ENCODE data around the gene CEMP1. TPM values are rescaled to one million over a fixed set of nuclear protein-coding genes. Genes with fewer than 3 reads are reported as not detected.
"Not testable (repeated sequence)": the region's sequence is repeated elsewhere in the genome, so short reads cannot be mapped to it uniquely, and the experiment has no call there.

Gene CEMP1
- total RNA-seq, 1 experiment from 2014 or later: not detected

DNA sequence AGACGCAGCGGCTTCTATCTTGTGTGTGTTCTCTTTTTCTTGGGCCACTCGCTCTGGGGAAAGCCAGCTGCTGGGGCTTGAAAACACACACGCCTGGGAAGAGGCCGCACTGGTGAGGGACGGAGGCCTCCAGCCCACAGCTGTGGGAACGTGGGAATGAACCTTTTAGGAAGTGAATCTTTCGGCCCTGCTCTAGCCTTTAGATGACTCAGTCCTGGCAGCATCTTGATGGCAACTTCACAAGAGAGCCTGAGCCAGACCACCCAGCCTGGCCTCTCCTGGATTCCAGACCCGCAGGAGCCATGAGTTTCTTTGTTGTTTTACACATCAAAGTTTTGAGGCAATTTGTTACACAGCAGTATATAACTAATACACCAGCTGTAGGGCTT, 4.4 kb upstream of the CEMP1 start:
- H3K27ac ChIP-seq (ENCODE audit: low read depth, low read length, poor library complexity, severe bottlenecking): no peak overlapping the region
- ChIA-PET POLR2A (ENCODE audit: low non-redundant PET) (no interaction called here), CTCF (no interaction called here)
- no peak for DNase-seq (ENCODE audit: low spot score)
- BruUV-seq (replicated peaks): no TSS peak
- H3K27me3 ChIP-seq (replicated peaks; ENCODE audit: insufficient read depth, low read depth, low read length, poor library complexity): no peaks in the 10 kb centered on the region
- H3K36me3 ChIP-seq (ENCODE audit: insufficient read depth, low read length, poor library complexity, severe bottlenecking): no peaks in the 10 kb centered on the region
- no peaks in the 10 kb centered on the region for H3K9me3 ChIP-seq (ENCODE audit: low read depth, low read length, poor library complexity, severe bottlenecking)
- peaks cover 9% of the 10 kb centered on the region for H3K4me1 ChIP-seq (ENCODE audit: insufficient read depth, low read length, poor library complexity, severe bottlenecking)
- intact Hi-C loops (cut with micrococcal nuclease; ENCODE audit: unreplicated experiment): no loop called here
- TF ChIP-seq, protein P1, sequence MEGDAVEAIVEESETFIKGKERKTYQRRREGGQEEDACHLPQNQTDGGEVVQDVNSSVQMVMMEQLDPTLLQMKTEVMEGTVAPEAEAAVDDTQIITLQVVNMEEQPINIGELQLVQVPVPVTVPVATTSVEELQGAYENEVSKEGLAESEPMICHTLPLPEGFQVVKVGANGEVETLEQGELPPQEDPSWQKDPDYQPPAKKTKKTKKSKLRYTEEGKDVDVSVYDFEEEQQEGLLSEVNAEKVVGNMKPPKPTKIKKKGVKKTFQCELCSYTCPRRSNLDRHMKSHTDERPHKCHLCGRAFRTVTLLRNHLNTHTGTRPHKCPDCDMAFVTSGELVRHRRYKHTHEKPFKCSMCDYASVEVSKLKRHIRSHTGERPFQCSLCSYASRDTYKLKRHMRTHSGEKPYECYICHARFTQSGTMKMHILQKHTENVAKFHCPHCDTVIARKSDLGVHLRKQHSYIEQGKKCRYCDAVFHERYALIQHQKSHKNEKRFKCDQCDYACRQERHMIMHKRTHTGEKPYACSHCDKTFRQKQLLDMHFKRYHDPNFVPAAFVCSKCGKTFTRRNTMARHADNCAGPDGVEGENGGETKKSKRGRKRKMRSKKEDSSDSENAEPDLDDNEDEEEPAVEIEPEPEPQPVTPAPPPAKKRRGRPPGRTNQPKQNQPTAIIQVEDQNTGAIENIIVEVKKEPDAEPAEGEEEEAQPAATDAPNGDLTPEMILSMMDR (conservative IDR thresholded peaks at IDR 0.05; ENCODE audit: low read depth, low read length): no peak
- no peak for TF ChIP-seq EZH2 (IDR thresholded peaks at IDR 0.05; ENCODE audit: borderline replicate concordance, low read depth, low read length, poor library complexity, severe bottlenecking)
- no peak overlapping the region for H3K4me3 ChIP-seq (ENCODE audit: low read depth, low read length, poor library complexity, severe bottlenecking)

DNA sequence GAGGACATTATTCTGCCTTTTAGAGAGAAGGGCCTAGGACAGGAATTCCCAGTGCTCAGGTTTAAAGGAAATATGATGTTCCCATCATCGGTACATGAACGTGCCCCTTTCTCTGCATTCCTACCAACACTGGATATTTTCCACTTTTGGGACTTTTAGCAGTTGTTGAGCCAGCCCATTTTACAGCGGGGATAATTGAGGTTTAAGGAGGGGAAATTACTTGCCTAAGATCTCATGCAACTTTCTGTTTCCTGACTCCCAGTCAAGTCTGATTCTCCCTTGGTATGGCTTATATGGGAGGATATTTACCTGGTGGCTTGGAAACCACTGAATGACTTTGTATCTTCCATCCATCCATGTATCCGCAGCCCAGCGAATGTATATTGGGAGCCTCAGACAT, 3.1 kb upstream of the CEMP1 start:
- POLR2A ChIA-PET (ENCODE audit: low non-redundant PET); BruUV-seq (replicated peaks); CTCF ChIA-PET: not testable (repeated sequence)

DNA sequence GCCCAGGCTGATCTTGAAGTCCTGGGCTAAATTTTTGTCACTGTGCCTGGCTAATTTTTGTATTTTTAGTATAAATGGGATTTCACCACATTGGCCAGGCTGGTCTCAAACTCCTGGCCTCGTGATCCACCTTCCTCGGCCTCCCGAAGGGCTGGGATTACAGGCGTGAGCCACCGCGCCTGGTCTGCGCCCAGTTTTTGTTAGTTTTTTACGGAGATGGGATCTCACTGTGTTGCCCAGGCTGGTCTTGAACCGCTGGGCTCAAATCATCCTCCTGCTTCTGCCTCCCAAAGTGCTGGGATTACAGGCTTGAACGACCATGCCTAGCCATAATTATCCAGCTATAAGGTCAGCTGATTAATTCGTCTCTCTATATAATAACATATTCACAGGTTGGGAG, 2.7 kb upstream of the CEMP1 start:
- DNase-seq (ENCODE audit: low spot score): no peak
- no peaks in the 10 kb centered on the region for H3K36me3 ChIP-seq (ENCODE audit: insufficient read depth, low read length, poor library complexity, severe bottlenecking)
- H3K4me3 ChIP-seq (ENCODE audit: low read depth, low read length, poor library complexity, severe bottlenecking): no peak overlapping the region
- no peaks in the 10 kb centered on the region for H3K27me3 ChIP-seq (replicated peaks; ENCODE audit: insufficient read depth, low read depth, low read length, poor library complexity)
- no peaks in the 10 kb centered on the region for H3K9me3 ChIP-seq (ENCODE audit: low read depth, low read length, poor library complexity, severe bottlenecking)
- ChIA-PET POLR2A (ENCODE audit: low non-redundant PET) (no interaction called here), CTCF (no interaction called here)
- no peak for TF ChIP-seq EZH2 (IDR thresholded peaks at IDR 0.05; ENCODE audit: borderline replicate concordance, low read depth, low read length, poor library complexity, severe bottlenecking)
- TF ChIP-seq, protein P1 (conservative IDR thresholded peaks at IDR 0.05; ENCODE audit: low read depth, low read length): no peak
- peaks cover 5% of the 10 kb centered on the region for H3K4me1 ChIP-seq (ENCODE audit: insufficient read depth, low read length, poor library complexity, severe bottlenecking)
- intact Hi-C loops (cut with micrococcal nuclease; ENCODE audit: unreplicated experiment): no loop called here
- H3K27ac ChIP-seq (ENCODE audit: low read depth, low read length, poor library complexity, severe bottlenecking): no peak overlapping the region
- BruUV-seq (replicated peaks): no TSS peak

More for the DNA sequence above, 3.1 kb upstream of the CEMP1 start:
- DNase-seq (ENCODE audit: low spot score); H3K4me1 ChIP-seq (ENCODE audit: insufficient read depth, low read length, poor library complexity, severe bottlenecking); H3K9me3 ChIP-seq (ENCODE audit: low read depth, low read length, poor library complexity, severe bottlenecking); H3K27me3 ChIP-seq (replicated peaks; ENCODE audit: insufficient read depth, low read depth, low read length, poor library complexity); intact Hi-C loops (cut with micrococcal nuclease; ENCODE audit: unreplicated experiment); H3K27ac ChIP-seq (ENCODE audit: low read depth, low read length, poor library complexity, severe bottlenecking); H3K4me3 ChIP-seq (ENCODE audit: low read depth, low read length, poor library complexity, severe bottlenecking); H3K36me3 ChIP-seq (ENCODE audit: insufficient read depth, low read length, poor library complexity, severe bottlenecking): not testable (repeated sequence)

DNA sequence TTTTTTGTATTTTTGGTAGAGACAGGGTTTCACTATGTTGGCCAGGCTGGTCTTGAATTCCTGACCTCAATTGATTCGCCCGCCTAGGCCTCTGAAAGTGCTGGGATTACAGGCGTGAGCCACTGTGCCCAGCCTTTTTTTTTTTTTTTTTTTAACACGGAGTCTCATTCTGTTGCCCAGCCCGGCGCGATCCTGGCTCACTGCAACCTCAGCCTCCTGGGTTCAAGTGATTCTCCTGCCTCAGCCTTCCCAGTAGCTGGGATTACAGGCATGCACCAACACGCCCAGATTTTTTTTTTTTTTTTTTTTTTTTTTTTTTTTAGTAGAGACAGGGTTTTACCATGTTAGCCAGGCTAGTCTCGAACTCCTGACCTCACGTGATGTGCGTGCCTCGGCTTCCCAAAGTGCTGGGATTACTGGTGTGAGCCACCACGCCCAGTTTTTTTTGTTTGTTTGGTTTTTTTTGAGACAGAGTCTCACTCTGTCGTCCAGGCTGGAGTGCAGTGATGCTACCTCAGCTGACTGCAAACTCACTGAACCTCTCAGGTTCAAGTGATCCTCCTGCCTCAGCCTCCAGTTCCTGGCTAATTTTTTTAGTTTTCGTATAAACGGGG, 2.0 kb upstream of the CEMP1 start:
- DNase-seq (ENCODE audit: low spot score); H3K4me1 ChIP-seq (ENCODE audit: insufficient read depth, low read length, poor library complexity, severe bottlenecking); H3K9me3 ChIP-seq (ENCODE audit: low read depth, low read length, poor library complexity, severe bottlenecking); CTCF ChIA-PET; POLR2A ChIA-PET (ENCODE audit: low non-redundant PET); BruUV-seq (replicated peaks); H3K36me3 ChIP-seq (ENCODE audit: insufficient read depth, low read length, poor library complexity, severe bottlenecking); H3K27me3 ChIP-seq (replicated peaks; ENCODE audit: insufficient read depth, low read depth, low read length, poor library complexity); intact Hi-C loops (cut with micrococcal nuclease; ENCODE audit: unreplicated experiment): not testable (repeated sequence)
- H3K27ac ChIP-seq (ENCODE audit: low read depth, low read length, poor library complexity, severe bottlenecking): peak overlapping the region; percentile 83
- H3K4me3 ChIP-seq (ENCODE audit: low read depth, low read length, poor library complexity, severe bottlenecking): peak overlapping the region; percentile 61
